Activated CD4-positive, alpha-beta T cell treated with anti-CD3 and anti-CD28 coated beads, Interleukin-2, amount 10 ng/mL, durations not matched to agents 7 days and 5 days (primary cell): Measurements from ENCODE around the gene SNIP1. TPM values are rescaled to one million over a fixed set of nuclear protein-coding genes. Genes with fewer than 3 reads are reported as not detected.
"Not testable (repeated sequence)": the region's sequence is repeated elsewhere in the genome, so short reads cannot be mapped to it uniquely, and the experiment has no call there.

Source experiments
- CTCF ChIA-PET: fragments of 350-600 bp; sonication (Branson Sonifier 250); formaldehyde crosslinking; loops from one replicate; lab custom pipeline; 2021; ENCODE audit warnings: antibody characterized with exemption; lab: Charles Lee
- POLR2A ChIA-PET: fragments of 350-600 bp; sonication (Branson Sonifier 250); formaldehyde crosslinking; loops from one replicate; lab custom pipeline; 2021; ENCODE audit warnings: antibody characterized with exemption; lab: Charles Lee
- DNase-seq: peaks from one replicate; pipeline ENCODE4 v3.0.0-alpha.2; 2020
- H3K27ac Mint-ChIP-seq: one replicate; pipeline ENCODE4 v1.8.0; 2021; ENCODE audit warnings: mild to moderate bottlenecking, moderate library complexity, mixed read lengths
- H3K27me3 Mint-ChIP-seq: one replicate; pipeline ENCODE4 v1.8.0; 2021; ENCODE audit warnings: mixed read lengths
- H3K36me3 Mint-ChIP-seq: one replicate; pipeline ENCODE4 v1.8.0; 2021; ENCODE audit warnings: low read depth, mixed read lengths
- H3K4me1 Mint-ChIP-seq: one replicate; pipeline ENCODE4 v1.8.0; 2021; ENCODE audit warnings: mixed read lengths
- H3K4me3 Mint-ChIP-seq: one replicate; pipeline ENCODE4 v1.8.0; 2021; ENCODE audit warnings: mild to moderate bottlenecking, moderate library complexity, mixed read lengths
- H3K9me3 Mint-ChIP-seq: one replicate; pipeline ENCODE4 v1.8.0; 2021; ENCODE audit warnings: mixed read lengths
- total RNA-seq, 2 experiments: library from RNA; stranded (reverse); gene quantifications; one replicate each; pipeline ENCODE4 v1.2.3, GENCODE V29; 2021

Gene SNIP1
- total RNA-seq, 2 experiments from 2014 or later = 27.0 to 27.6 TPM

- peaks cover 59% of the 10 kb centered on the region for H3K4me1 Mint-ChIP-seq
Observed at GRCh38 chr1:37574834-37575480, 20.9 kb upstream of the SNIP1 start.

GRCh38 chr1:37570528-37571334 lies 16.6 kb upstream of the SNIP1 start:
- H3K27ac Mint-ChIP-seq = peak overlapping the region; percentile 71
- CTCF ChIA-PET = no interaction called here
- H3K4me3 Mint-ChIP-seq = no peak overlapping the region
- peaks cover 45% of the 10 kb centered on the region for H3K4me1 Mint-ChIP-seq
- no peaks in the 10 kb centered on the region for H3K27me3 Mint-ChIP-seq
- no peaks in the 10 kb centered on the region for H3K9me3 Mint-ChIP-seq
- POLR2A ChIA-PET = no interaction called here
- peaks cover 84% of the 10 kb centered on the region for H3K36me3 Mint-ChIP-seq
- no peak for DNase-seq

More at GRCh38 chr1:37574834-37575480, 20.9 kb upstream of the SNIP1 start:
- Mint-ChIP-seq H3K4me3 (no peak overlapping the region), H3K36me3 (peaks cover 74% of the 10 kb centered on the region), H3K27ac (peak overlapping the region; percentile 2), H3K9me3 (no peaks in the 10 kb centered on the region), H3K27me3 (no peaks in the 10 kb centered on the region)
- no peak for DNase-seq
- ChIA-PET POLR2A (no interaction called here), CTCF (interaction anchor here (1.2 kb wide), 1 partner anchor 21 kb away, joined by 4 read pairs; the partner anchor contains the start of gene SNIP1)

- Mint-ChIP-seq H3K4me3 (no peak overlapping the region), H3K27me3 (no peaks in the 10 kb centered on the region), H3K4me1 (peaks cover 16% of the 10 kb centered on the region), H3K27ac (no peak overlapping the region), H3K36me3 (peaks cover 62% of the 10 kb centered on the region), H3K9me3 (no peaks in the 10 kb centered on the region)
- ChIA-PET POLR2A (no interaction called here), CTCF (interaction anchor here (1.1 kb wide), 1 partner anchor 123 kb away, joined by 3 read pairs; a partner anchor contains a TSS)
- DNase-seq = no peak
Observed at GRCh38 chr1:37567023-37567422, 12.9 kb upstream of the SNIP1 start.

GRCh38 chr1:37564892-37565291 lies 10.8 kb upstream of the SNIP1 start:
- Mint-ChIP-seq H3K4me3 (no peak overlapping the region), H3K9me3 (no peaks in the 10 kb centered on the region), H3K36me3 (peaks cover 48% of the 10 kb centered on the region), H3K4me1 (peaks cover 11% of the 10 kb centered on the region), H3K27me3 (no peaks in the 10 kb centered on the region), H3K27ac (no peak overlapping the region)
- ChIA-PET CTCF (interaction anchor here (1.1 to 1.2 kb wide), 3 partner anchors 15 to 147 kb away, joined by 3 to 4 read pairs (median 4); no protein-coding TSS in a partner anchor), POLR2A (no interaction called here)
- DNase-seq = no peak

- Mint-ChIP-seq H3K4me1 (peaks cover 11% of the 10 kb centered on the region), H3K27me3 (no peaks in the 10 kb centered on the region), H3K36me3 (peaks cover 29% of the 10 kb centered on the region), H3K9me3 (no peaks in the 10 kb centered on the region), H3K4me3 (no peak overlapping the region), H3K27ac (no peak overlapping the region)
- CTCF ChIA-PET = interaction anchor here (0.8 to 1.2 kb wide), 3 partner anchors 48 to 119 kb away, joined by 3 to 4 read pairs (median 3); partner anchors contain the start of gene MEAF6
- no peak for DNase-seq
- POLR2A ChIA-PET = no interaction called here
Observed at GRCh38 chr1:37562984-37563383, 8.9 kb upstream of the SNIP1 start.

GRCh38 chr1:37561133-37562132 lies 7.3 kb upstream of the SNIP1 start:
- ChIA-PET CTCF (interaction anchor here (0.6 kb wide), 1 partner anchor 128 kb away, joined by 3 read pairs; no protein-coding TSS in a partner anchor), POLR2A (no interaction called here)
- Mint-ChIP-seq H3K4me3 (no peak overlapping the region), H3K27me3 (no peaks in the 10 kb centered on the region), H3K9me3 (no peaks in the 10 kb centered on the region), H3K36me3 (peaks cover 16% of the 10 kb centered on the region), H3K27ac (peak overlapping the region; percentile 82), H3K4me1 (peaks cover 18% of the 10 kb centered on the region)
- peak; percentile 39 for DNase-seq

GRCh38 chr1:37560401-37561132 lies 6.5 kb upstream of the SNIP1 start:
- peak overlapping the region; percentile 58 for H3K27ac Mint-ChIP-seq
- no peaks in the 10 kb centered on the region for H3K9me3 Mint-ChIP-seq
- no peak overlapping the region for H3K4me3 Mint-ChIP-seq
- DNase-seq = no peak
- POLR2A ChIA-PET = no interaction called here
- peaks cover 25% of the 10 kb centered on the region for H3K4me1 Mint-ChIP-seq
- CTCF ChIA-PET = interaction anchor here (0.6 kb wide), 1 partner anchor 128 kb away, joined by 3 read pairs; no protein-coding TSS in a partner anchor
- no peaks in the 10 kb centered on the region for H3K27me3 Mint-ChIP-seq
- peaks cover 9% of the 10 kb centered on the region for H3K36me3 Mint-ChIP-seq

GRCh38 chr1:37559957-37560379 lies 5.9 kb upstream of the SNIP1 start:
- H3K27ac Mint-ChIP-seq, H3K27me3 Mint-ChIP-seq, CTCF ChIA-PET, H3K36me3 Mint-ChIP-seq, H3K9me3 Mint-ChIP-seq, POLR2A ChIA-PET, H3K4me3 Mint-ChIP-seq, DNase-seq: not testable (repeated sequence)
- H3K4me1 Mint-ChIP-seq = peaks cover 27% of the 10 kb centered on the region

GRCh38 chr1:37559080-37559479 lies 5.0 kb upstream of the SNIP1 start:
- H3K27me3 Mint-ChIP-seq = no peaks in the 10 kb centered on the region
- ChIA-PET POLR2A (no interaction called here), CTCF (no interaction called here)
- peaks cover 33% of the 10 kb centered on the region for H3K4me1 Mint-ChIP-seq
- peaks cover 14% of the 10 kb centered on the region for H3K36me3 Mint-ChIP-seq
- H3K4me3 Mint-ChIP-seq = no peak overlapping the region
- peaks cover 3% of the 10 kb centered on the region for H3K9me3 Mint-ChIP-seq
- H3K27ac Mint-ChIP-seq = no peak overlapping the region
- no peak for DNase-seq

GRCh38 chr1:37558411-37558810 lies 4.3 kb upstream of the SNIP1 start:
- CTCF ChIA-PET = no interaction called here
- POLR2A ChIA-PET = no interaction called here
- H3K9me3 Mint-ChIP-seq = peaks cover 3% of the 10 kb centered on the region
- H3K27me3 Mint-ChIP-seq = no peaks in the 10 kb centered on the region
- H3K27ac Mint-ChIP-seq = no peak overlapping the region
- peaks cover 37% of the 10 kb centered on the region for H3K4me1 Mint-ChIP-seq
- no peak overlapping the region for H3K4me3 Mint-ChIP-seq
- H3K36me3 Mint-ChIP-seq = peaks cover 15% of the 10 kb centered on the region
- DNase-seq = no peak

- Mint-ChIP-seq H3K4me1 (peaks cover 47% of the 10 kb centered on the region), H3K27ac (no peak overlapping the region), H3K9me3 (peaks cover 3% of the 10 kb centered on the region), H3K27me3 (no peaks in the 10 kb centered on the region), H3K36me3 (peaks cover 22% of the 10 kb centered on the region), H3K4me3 (no peak overlapping the region)
- DNase-seq = no peak
- POLR2A ChIA-PET = no interaction called here
- CTCF ChIA-PET = interaction anchor here (0.7 to 1.5 kb wide), 2 partner anchors 43 to 132 kb away, joined by 3 to 6 read pairs; partner anchors contain the start of gene MEAF6
Observed at GRCh38 chr1:37557402-37557801, 3.3 kb upstream of the SNIP1 start.
